Occipital lobe (tissue), 3 donors: ENCODE results near the gene DNAJB4. TPM values are rescaled to one million over a fixed set of nuclear protein-coding genes. Genes with fewer than 3 reads are reported as not detected.
"Not testable (repeated sequence)": the region's sequence is repeated elsewhere in the genome, so short reads cannot be mapped to it uniquely, and the experiment has no call there.

ENCODE experiments used
- DNase-seq: peaks from one replicate; lab custom pipeline; 2025; lab: John Stamatoyannopoulos, UW
- small RNA-seq: library from RNA; depleted of rRNA; stranded (forward); fragments of <200 nt; gene quantifications from one replicate; pipeline ENCODE3, GENCODE V24; 2014
- total RNA-seq: library from RNA; depleted of rRNA; stranded (reverse); fragments of >200 nt; gene quantifications from one replicate; pipeline ENCODE4 v1.2.3, GENCODE V29; 2014

DNAJB4 gene
- total RNA-seq, 1 donor from 2014 or later: 35.4 TPM

DNA sequence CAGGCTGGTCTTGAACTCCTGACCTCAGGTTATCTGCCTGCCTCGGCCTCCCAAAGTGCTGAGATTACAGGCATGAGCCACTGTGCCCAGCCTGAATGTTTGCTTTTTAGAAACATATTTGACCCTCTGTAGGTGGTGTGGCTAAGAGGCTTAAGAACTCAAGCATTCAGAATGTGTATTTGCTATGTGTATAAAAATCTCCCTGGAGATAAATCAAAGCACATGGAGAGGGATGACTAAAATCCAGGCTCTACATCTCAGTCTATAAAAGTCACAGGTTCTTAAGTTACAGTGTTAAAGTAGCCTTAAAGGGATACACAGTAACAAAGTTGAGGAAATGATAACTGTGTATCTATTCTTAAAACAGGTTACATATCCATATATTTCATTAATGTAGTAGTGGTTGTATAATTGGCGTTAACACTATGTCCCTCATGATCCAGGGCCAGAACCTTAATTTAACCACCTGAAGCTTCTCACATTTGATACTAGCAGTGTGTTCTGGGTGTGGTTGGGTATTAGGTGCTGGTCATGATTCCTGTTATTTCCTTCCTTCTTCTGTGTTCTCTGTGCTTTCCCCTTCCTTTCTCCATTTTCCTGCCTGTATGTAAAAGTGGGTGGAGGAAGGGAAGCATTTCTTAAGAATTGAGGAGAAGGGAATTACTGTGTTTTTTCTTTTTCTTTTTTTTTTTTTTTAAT, 57.2 kb downstream of the DNAJB4 start:
- no peak for DNase-seq

- DNase-seq: not testable (repeated sequence)
Measured at GRCh38 chr1:78064886-78065285, 60.1 kb downstream of the DNAJB4 start.

Small RNAs within 50 kb of the gene (small RNA-seq; reads per million reads assigned to genes)
- gene AC103591.3: 1.9 reads per million, percentile 83 among the genes with 10 or more reads in this experiment

Other genes starting within 250 kb of the DNAJB4 start
- 271 TPM for gene USP33, start 245.1 kb upstream of the DNAJB4 start, total RNA-seq
- 28.5 TPM for gene MIGA1, start 225.3 kb upstream of the DNAJB4 start, total RNA-seq
- 0.31 TPM for gene NEXN, start 116.3 kb upstream of the DNAJB4 start, total RNA-seq
- gene FUBP1, start 25.9 kb upstream of the DNAJB4 start, total RNA-seq: 408 TPM
- 0.47 TPM for gene GIPC2, start 41.0 kb downstream of the DNAJB4 start, total RNA-seq